AML-193 (cell line): ENCODE measurements around the gene SMIM35.

Experiments used
- DNase-seq, 2 experiments: peaks; one replicate each; lab custom pipeline; 2025; lab: John Stamatoyannopoulos, UW

SMIM35 gene

GRCh38 chr11:118086913-118087768, at the start of gene SMIM35:
SMIM35 (minus strand) TSS chr11:118086963; CDS start chr11:118086757, 206 bp downstream.
- DNase-seq = no peak

DNA sequence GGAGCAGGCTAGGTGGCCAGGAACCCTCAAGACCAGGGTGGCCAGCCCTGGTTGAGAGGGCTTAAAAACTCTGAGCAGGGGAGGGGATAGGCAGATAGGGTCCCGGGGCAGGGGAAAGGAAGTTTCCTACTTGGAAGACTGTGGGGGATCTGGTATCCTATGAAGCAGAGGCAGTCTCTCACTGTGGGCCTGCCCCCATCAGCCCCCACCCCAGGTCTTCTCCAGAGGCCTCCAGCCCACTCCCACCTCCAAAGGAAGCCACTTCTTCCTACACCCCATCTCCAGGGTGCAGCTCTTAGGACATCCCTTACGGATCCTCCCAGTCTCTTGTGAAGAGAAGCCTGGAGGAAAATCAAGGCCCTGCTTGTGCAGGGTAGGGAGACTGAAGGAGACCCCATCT, 49.6 kb upstream of the SMIM35 start:
- no peak for DNase-seq

DNA sequence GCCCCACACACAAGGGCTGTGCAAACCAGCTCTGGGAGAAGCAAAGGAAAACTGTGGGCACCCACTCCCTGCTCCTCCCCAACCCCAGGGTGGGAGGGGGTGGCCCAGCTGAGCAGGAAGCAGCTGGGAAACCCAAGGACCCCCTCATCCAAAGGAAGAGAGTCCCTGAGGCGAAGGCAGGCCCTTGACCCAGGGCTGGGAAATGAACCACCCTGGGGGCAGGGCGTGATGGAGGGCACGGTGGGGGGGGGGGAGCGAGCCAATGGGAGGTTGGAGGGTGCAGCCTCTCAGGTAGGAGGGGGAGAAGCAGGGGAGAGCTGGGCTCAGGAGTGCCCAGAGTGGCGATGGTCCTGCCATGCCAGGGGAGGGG, 49.0 kb upstream of the SMIM35 start:
- no peak for DNase-seq

DNA sequence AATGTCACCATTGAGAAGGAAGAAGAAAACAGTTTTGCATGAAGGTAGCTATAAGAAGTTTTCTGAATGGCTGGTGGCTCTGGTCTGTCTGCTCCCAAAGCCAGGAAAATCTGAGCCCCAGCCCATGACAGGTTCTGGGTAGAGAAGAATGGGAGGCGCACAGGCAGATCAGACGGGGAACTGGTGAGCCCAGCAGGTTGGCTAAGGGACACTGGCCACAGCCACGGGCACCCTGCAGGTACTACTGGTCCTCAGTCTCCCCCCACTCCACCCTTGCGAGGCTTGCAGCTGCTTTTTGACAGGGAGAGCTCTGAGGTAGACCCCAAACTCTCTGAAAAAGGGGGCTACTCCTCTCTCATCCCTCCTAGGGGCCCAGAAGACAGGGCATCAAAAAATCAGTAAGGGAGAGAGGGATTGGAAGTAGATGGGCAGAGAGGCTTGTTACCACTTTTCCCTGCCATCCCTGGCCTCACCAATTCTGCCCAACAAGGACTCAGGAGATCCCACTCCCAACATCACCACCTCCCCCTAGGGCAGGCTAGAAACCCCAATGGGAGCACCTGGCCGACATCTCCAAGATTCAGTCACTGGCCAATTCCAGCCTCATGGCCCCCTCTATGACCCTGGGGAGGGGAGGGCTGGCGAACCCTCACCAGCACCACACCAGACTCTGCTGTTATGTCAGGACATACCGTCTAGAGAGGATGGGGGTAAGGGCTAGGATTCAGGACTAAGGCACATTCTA, 48.5 kb upstream of the SMIM35 start:
- no peak for DNase-seq

GRCh38 chr11:118133816-118134215, 47.1 kb upstream of the SMIM35 start:
- no peak for DNase-seq

GRCh38 chr11:118132385-118133151, 45.8 kb upstream of the SMIM35 start:
- no peak for DNase-seq

DNA sequence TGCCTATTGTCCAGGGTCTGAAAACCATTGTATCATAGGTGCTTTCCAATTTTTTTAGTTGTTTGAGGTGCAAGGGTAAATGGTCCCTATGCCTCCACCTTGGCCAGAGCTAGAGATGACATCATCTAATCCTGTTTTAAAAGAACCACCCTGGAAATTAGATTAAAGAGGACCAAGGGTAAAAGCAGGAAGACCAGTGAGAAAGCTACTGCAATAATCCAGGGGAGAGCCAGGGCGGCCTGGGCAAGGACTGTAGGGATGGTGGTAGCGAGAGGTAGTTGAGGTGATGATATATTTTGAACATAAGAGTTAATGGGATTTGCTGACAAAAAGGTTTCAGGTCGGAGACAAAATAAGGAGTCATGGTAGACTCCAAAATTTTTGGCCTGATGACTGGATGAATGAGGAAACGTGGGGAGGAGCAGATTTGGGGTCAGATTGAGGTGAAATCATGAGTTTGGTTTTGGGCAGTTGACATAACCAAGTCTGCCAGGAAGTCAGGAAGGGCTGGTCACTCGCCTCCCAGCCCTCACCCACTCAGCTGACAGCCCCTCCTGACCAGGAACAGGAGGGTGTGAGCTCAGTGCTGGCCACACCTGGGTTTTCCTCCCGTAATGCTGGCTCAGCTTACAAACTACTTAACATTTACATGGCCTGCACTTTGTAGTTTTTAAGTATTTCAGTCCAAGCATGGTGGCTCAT, 42.9 kb upstream of the SMIM35 start:
- no peak for DNase-seq

DNA sequence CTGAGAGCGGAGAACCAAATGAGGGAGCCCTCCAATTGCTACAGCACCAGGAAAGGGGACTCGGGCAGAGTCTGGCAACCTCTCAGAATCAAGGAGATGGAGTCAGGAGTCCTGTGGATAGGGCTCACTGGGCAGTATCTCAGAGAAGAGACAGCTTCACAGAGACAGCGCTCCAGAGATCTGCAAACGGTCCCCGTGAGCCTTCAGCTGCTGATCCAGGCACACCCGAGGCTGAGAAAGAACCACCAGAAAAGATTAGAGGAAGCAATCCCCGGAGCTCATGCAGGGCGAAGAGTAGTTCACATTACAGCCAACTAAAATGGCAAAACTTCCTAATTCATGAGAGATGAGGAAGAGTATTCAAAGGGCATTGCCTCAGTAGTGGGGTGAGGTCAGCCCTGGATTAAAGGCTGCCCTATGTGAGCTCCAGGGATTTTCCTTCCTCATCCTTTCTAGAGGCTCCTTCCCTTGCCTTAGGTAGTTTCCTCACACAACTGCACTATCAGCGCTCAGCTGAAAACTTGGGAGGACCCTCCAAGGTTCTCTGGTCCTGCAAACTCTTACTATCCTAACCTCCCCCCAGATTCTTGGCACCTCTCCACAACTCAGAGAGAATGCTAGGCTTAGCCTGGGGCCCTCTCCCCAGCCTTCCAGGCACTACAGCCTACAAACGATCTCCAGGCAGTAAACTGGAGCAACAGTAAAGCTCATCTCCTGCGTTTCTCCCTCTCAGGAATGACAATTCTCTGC, 42.1 kb upstream of the SMIM35 start:
- DNase-seq = no peak

GRCh38 chr11:118128310-118128709, 41.5 kb upstream of the SMIM35 start:
- no peak for DNase-seq

DNA sequence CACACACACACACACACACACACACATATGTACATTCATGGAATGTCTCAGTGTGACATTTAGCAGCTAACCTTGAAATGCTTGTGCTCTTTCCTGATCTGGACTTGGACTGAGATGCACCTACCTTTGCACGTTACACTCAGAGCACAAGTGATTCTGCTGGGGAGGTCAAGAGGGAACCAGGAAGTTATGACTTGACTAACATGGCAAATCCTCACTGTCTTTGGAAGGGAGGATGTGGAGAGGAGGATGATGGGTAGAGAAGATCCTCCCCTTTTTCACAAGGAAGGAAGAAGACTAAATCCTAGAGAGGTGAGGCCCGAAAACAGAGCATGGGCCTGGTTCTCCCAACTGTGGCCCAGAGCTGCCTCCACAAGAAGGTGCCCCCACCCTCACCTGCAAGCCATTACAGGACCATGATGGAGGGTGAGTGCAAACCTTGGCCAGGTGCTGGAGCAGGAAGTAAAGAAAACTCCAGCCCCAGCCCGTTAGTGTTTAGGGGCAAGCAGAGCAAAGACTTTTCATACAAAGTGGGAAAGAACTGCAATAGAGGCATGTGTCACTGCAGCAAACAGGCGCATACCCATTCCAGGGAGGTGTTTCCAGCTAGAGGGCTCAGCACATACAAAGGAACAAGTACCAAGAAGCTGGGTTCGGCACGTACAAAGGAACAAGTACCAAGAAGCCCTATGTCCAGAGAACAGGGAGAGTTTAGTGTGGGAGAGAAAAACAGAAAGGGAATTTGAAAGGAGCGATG, 39.5 kb upstream of the SMIM35 start:
- no peak for DNase-seq

DNA sequence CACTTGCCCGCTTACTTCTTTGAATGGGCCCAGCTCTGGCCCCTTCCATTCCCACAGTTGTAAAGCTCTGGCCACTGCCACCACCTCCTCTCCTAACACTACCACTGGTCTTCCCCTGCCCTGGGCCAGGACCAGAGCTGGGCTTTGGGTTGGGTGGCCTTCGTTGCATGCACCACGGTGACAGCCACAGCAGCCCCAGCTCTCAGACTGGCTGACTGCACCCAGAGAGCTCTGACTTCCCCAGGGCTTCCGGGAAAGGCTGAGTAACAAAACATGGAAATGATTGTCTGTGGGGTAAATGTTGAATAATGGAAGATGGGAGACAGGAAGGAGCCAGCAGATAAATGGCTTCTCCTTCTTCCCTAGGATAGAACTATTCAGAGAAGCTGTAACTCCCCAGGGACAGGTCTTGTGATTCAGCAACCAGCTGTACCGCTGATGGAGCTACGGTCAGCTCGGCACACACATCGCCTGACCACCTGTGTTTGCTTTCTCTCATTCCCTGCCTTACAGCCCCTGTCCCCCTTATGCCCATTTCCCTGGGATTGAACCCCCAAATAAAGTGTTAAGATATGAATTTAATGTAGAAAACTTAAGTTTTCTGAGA, 38.3 kb upstream of the SMIM35 start:
- DNase-seq = no peak

- DNase-seq = no peak
Measured at GRCh38 chr11:118120793-118121192, 34.0 kb upstream of the SMIM35 start.

DNA sequence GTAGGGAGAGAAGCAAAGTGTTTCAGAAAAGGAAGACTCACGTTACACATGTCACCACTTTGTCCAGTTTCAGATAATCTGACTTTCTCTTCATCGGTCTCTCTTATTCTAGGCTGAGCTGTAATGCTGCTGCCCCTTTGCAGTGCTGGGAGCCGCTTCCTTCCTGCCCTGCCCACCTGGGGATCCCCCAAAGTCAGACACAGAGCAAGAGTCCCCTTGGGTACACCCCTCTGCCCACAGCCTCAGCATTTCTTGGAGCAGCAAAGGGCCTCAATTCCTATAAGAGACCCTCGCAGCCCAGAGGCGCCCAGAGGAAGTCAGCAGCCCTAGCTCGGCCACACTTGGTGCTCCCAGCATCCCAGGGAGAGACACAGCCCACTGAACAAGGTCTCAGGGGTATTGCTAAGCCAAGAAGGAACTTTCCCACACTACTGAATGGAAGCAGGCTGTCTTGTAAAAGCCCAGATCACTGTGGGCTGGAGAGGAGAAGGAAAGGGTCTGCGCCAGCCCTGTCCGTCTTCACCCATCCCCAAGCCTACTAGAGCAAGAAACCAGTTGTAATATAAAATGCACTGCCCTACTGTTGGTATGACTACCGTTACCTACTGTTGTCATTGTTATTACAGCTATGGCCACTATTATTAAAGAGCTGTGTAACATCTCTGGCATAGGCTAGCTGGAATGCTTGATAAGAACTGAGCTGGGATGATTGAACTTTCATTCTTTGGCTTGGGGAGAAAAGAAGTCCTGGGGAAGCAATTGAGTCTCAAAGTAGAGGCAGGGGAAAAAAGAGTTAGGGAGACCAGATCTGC, 31.2 kb upstream of the SMIM35 start:
- DNase-seq = no peak

GRCh38 chr11:118115048-118115447, 28.3 kb upstream of the SMIM35 start:
- DNase-seq = no peak

DNA sequence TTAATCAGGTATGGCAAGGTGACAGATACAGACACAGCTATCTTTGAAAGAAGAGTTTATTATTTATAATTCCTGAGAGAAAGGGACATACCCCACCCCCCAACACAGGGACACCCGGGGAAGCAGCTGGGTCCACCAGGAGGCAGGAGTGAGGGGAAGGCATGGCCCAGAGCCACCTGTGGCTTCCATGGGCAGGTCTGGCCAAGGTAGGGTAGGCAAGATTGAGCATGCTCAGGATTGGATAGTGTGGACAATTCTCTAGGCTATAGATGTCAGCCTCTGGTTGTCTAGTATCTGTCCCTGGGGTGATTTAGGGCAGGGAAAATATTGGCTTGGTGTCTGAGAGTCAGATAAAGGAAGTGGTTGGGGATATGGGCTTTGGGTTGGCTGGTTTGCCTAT, 27.5 kb upstream of the SMIM35 start:
- no peak for DNase-seq

DNA sequence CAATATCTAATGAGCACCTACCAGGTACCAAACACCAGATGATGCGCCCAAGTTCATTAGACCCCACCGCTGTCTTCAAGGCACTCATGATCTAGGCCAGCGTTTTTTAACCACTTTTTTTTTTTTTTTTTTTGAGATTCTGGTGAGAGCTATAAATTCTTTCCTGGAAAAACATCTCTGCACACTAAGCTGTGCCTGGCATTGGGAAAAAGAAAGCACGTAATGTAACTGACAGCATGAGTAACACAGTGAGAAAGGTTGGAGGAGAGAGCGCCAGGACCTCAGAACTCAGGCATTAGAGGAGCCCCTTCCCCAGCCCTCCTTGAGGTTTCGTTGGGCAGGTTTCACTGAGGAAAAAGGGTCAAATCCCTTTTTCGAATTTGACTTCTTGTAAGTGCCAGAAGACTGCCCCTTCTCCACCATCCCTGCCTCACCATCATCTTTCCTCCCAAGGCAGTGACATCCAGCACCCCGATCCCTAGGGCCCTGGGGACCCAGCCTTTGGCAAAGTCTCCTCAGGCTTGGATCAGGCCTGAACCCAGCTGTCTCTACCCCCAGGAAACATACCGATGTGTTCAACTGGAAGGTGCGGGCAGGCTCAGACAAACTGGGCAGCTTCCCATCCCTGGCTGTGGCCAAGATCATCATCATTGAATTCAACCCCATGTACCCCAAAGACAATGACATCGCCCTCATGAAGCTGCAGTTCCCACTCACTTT, 26.1 kb upstream of the SMIM35 start:
- DNase-seq = no peak

- no peak for DNase-seq
Measured at GRCh38 chr11:118111744-118112035, 24.9 kb upstream of the SMIM35 start.

GRCh38 chr11:118111019-118111743, 24.4 kb upstream of the SMIM35 start:
- DNase-seq = no peak
